ENCODE data around the gene EPHB6.

The EPHB6 gene

GRCh38 chr7:142898377-142899170, 43.7 kb downstream of the EPHB6 start:
- no peak for DNase-seq (ENCODE audit: low read depth)

- DNase-seq (ENCODE audit: low read depth) = no peak
These were observed 44.8 kb downstream of the EPHB6 start for GRCh38 chr7:142899661-142900060.

GRCh38 chr7:142901426-142902259, 46.8 kb downstream of the EPHB6 start:
- no peak for DNase-seq (ENCODE audit: low read depth)

- DNase-seq (ENCODE audit: low read depth) = no peak
These were observed 49.3 kb downstream of the EPHB6 start for GRCh38 chr7:142904128-142904527.

- no peak for DNase-seq (ENCODE audit: low read depth)
These were observed 50.9 kb downstream of the EPHB6 start for GRCh38 chr7:142905759-142906158.

- DNase-seq (ENCODE audit: low read depth) = no peak
These were observed 51.8 kb downstream of the EPHB6 start for GRCh38 chr7:142906643-142907042.

GRCh38 chr7:142908290-142908689, 53.4 kb downstream of the EPHB6 start:
- no peak for DNase-seq (ENCODE audit: low read depth)

GRCh38 chr7:142908921-142909890, 54.3 kb downstream of the EPHB6 start:
- no peak for DNase-seq (ENCODE audit: low read depth)

GRCh38 chr7:142910031-142910433, 55.2 kb downstream of the EPHB6 start:
- no peak for DNase-seq (ENCODE audit: low read depth)

- no peak for DNase-seq (ENCODE audit: low read depth)
These were observed 55.6 kb downstream of the EPHB6 start for GRCh38 chr7:142910481-142910880.

GRCh38 chr7:142913051-142913450, 58.2 kb downstream of the EPHB6 start:
- DNase-seq (ENCODE audit: low read depth) = no peak

GRCh38 chr7:142913566-142913965, 58.7 kb downstream of the EPHB6 start:
- no peak for DNase-seq (ENCODE audit: low read depth)

- DNase-seq (ENCODE audit: low read depth) = no peak
These were observed 59.2 kb downstream of the EPHB6 start for GRCh38 chr7:142914121-142914520.

- DNase-seq (ENCODE audit: low read depth) = no peak
These were observed 60.4 kb downstream of the EPHB6 start for GRCh38 chr7:142915315-142915714.

- DNase-seq (ENCODE audit: low read depth) = no peak
These were observed 61.6 kb downstream of the EPHB6 start for GRCh38 chr7:142916508-142916907.

- no peak for DNase-seq (ENCODE audit: low read depth)
These were observed 62.6 kb downstream of the EPHB6 start for GRCh38 chr7:142917447-142917846.

GRCh38 chr7:142918901-142919300, 64.0 kb downstream of the EPHB6 start:
- no peak for DNase-seq (ENCODE audit: low read depth)

- no peak for DNase-seq (ENCODE audit: low read depth)
These were observed 64.8 kb downstream of the EPHB6 start for GRCh38 chr7:142919656-142920055.

All from activated gamma-delta T cell treated with anti-CD3 and anti-CD28 coated beads, Interleukin-2, amount 50 U/mL, for 16 hours (primary cell).